ENCODE results near the gene BRSK2.

DNA sequence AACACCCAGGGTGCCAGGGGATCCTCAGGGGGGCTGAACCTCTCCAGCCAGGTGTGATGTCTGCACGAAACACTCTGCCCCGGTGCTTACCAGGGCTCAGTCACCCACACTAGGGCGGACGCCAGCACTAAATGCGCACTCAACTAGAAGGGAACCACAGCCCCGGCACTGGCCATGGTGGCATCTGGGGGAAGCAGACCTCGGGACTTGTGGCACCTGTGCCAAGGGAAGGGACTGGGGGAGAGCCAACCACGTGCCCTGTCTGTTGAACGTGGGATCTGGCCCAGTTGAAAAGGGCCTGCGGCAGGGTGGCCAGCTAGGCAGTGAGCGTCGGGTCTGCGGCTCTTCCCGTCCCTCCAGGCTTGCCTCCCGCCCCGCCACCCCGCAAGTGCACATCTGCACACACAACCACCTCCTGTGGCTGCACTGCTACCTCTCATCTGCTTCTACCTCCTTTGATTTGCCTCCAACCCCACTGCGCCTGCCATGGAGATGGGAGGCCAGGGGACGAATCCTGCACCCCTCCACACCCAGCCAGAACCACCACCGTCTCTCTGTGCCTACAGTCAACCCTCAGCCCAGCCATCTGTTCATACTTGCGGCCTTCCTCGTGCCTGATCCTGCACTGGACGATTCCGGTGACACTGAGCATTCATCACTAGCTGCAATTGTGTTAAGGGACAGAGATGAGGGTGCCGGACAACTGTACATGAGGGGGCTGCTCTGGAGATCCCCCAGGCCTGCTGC lies 111.9 kb downstream of the BRSK2 start:
- TF ChIP-seq RFX5 (IDR thresholded peaks at IDR 0.05; ENCODE audit: low read depth, low read length) (no peak), NFE2L2 (IDR thresholded peaks at IDR 0.05; ENCODE audit: low read depth, low read length) (no peak), POLR2A (IDR thresholded peaks at IDR 0.05; ENCODE audit: low read depth, low read length) (no peak), CEBPB (IDR thresholded peaks at IDR 0.05; ENCODE audit: low read depth, low read length) (no peak), RAD21 (IDR thresholded peaks at IDR 0.05; ENCODE audit: low read length) (no peak), MAFK (IDR thresholded peaks at IDR 0.05; ENCODE audit: low read depth, low read length) (no peak)
- TF ChIP-seq, protein P1, sequence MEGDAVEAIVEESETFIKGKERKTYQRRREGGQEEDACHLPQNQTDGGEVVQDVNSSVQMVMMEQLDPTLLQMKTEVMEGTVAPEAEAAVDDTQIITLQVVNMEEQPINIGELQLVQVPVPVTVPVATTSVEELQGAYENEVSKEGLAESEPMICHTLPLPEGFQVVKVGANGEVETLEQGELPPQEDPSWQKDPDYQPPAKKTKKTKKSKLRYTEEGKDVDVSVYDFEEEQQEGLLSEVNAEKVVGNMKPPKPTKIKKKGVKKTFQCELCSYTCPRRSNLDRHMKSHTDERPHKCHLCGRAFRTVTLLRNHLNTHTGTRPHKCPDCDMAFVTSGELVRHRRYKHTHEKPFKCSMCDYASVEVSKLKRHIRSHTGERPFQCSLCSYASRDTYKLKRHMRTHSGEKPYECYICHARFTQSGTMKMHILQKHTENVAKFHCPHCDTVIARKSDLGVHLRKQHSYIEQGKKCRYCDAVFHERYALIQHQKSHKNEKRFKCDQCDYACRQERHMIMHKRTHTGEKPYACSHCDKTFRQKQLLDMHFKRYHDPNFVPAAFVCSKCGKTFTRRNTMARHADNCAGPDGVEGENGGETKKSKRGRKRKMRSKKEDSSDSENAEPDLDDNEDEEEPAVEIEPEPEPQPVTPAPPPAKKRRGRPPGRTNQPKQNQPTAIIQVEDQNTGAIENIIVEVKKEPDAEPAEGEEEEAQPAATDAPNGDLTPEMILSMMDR (conservative IDR thresholded peaks at IDR 0.05; ENCODE audit: low read depth, low read length) = no peak
- TF ChIP-seq, protein P2, sequence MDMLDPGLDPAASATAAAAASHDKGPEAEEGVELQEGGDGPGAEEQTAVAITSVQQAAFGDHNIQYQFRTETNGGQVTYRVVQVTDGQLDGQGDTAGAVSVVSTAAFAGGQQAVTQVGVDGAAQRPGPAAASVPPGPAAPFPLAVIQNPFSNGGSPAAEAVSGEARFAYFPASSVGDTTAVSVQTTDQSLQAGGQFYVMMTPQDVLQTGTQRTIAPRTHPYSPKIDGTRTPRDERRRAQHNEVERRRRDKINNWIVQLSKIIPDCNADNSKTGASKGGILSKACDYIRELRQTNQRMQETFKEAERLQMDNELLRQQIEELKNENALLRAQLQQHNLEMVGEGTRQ (IDR thresholded peaks at IDR 0.05; ENCODE audit: low read depth, low read length) = no peak

Data from IMR-90 (cell line).